ENCODE results near the gene COPS6.

The COPS6 gene

GRCh38 chr7:100088621-100089457 lies at the start of gene COPS6:
TSS of gene COPS6 (plus strand) at chr7:100088969. CDS start at chr7:100088991, 22 bp downstream.
- peak; percentile 10 for DNase-seq

GRCh38 chr7:100040575-100040974 lies 48.2 kb upstream of the COPS6 start:
- no peak for DNase-seq

- no peak for DNase-seq
These were observed 44.1 kb upstream of the COPS6 start for GRCh38 chr7:100044718-100045117.

- no peak for DNase-seq
These were observed 40.1 kb upstream of the COPS6 start for GRCh38 chr7:100048680-100049079.

GRCh38 chr7:100049441-100050291 lies 39.1 kb upstream of the COPS6 start, which contains the start of gene ZSCAN21:
TSS of gene ZSCAN21 (plus strand) at chr7:100049774. CDS start at chr7:100057007, 7,233 bp downstream.
- peak; percentile 21 for DNase-seq

GRCh38 chr7:100051611-100052010 lies 37.2 kb upstream of the COPS6 start:
- no peak for DNase-seq

- no peak for DNase-seq
These were observed 35.6 kb upstream of the COPS6 start for GRCh38 chr7:100053215-100053614.

GRCh38 chr7:100057006-100057405 lies 31.8 kb upstream of the COPS6 start:
- no peak for DNase-seq

- no peak for DNase-seq
These were observed 29.5 kb upstream of the COPS6 start for GRCh38 chr7:100059251-100059739.

GRCh38 chr7:100061518-100062193 lies 27.1 kb upstream of the COPS6 start:
- no peak for DNase-seq

- no peak for DNase-seq
These were observed 25.4 kb upstream of the COPS6 start for GRCh38 chr7:100063376-100063775.

GRCh38 chr7:100064162-100064561 lies 24.6 kb upstream of the COPS6 start:
- DNase-seq, result no peak

GRCh38 chr7:100065452-100066186 lies 23.1 kb upstream of the COPS6 start:
- DNase-seq, result no peak

- no peak for DNase-seq
These were observed 21.8 kb upstream of the COPS6 start for GRCh38 chr7:100066953-100067352.

GRCh38 chr7:100069991-100070390 lies 18.8 kb upstream of the COPS6 start:
- no peak for DNase-seq

GRCh38 chr7:100071018-100071723 lies 17.6 kb upstream of the COPS6 start:
- no peak for DNase-seq

GRCh38 chr7:100072462-100072861 lies 16.3 kb upstream of the COPS6 start:
- DNase-seq, result no peak

- no peak for DNase-seq
These were observed 13.9 kb upstream of the COPS6 start for GRCh38 chr7:100074841-100075240.

- DNase-seq, result no peak
These were observed 13.4 kb upstream of the COPS6 start for GRCh38 chr7:100075418-100075817.

- DNase-seq, result no peak
These were observed 11.6 kb upstream of the COPS6 start for GRCh38 chr7:100077205-100077604.

- DNase-seq, result no peak
These were observed 9.7 kb upstream of the COPS6 start for GRCh38 chr7:100079024-100079560.
